NCI-H226 (cell line): ENCODE measurements around the gene GMDS.

Source experiments
- DNase-seq: peaks from one replicate; pipeline ENCODE4 v3.0.0-alpha.2; 2015

The GMDS gene

GRCh38 chr6:2132416-2132815 is 113.0 kb downstream of the GMDS start:
- DNase-seq, result peak; percentile 68

GRCh38 chr6:2129182-2129621 is 116.2 kb downstream of the GMDS start:
- no peak for DNase-seq

GRCh38 chr6:2127484-2127911 is 117.9 kb downstream of the GMDS start:
- DNase-seq, result no peak

GRCh38 chr6:2126351-2126750 is 119.1 kb downstream of the GMDS start:
- no peak for DNase-seq

GRCh38 chr6:2125158-2125557 is 120.2 kb downstream of the GMDS start:
- DNase-seq, result no peak

- DNase-seq, result no peak
Observed at GRCh38 chr6:2124260-2124709, 121.1 kb downstream of the GMDS start.

GRCh38 chr6:2120912-2121311 is 124.5 kb downstream of the GMDS start:
- no peak for DNase-seq

- no peak for DNase-seq
Observed at GRCh38 chr6:2119275-2119674, 126.1 kb downstream of the GMDS start.

GRCh38 chr6:2118136-2118535 is 127.3 kb downstream of the GMDS start:
- DNase-seq, result no peak

GRCh38 chr6:2117447-2117846 is 128.0 kb downstream of the GMDS start:
- no peak for DNase-seq

- DNase-seq, result no peak
Observed at GRCh38 chr6:2116496-2116895, 128.9 kb downstream of the GMDS start.

GRCh38 chr6:2114100-2114499 is 131.3 kb downstream of the GMDS start:
- no peak for DNase-seq

- peak; percentile 74 for DNase-seq
Observed at GRCh38 chr6:2111162-2111677, 134.2 kb downstream of the GMDS start.

GRCh38 chr6:2110504-2110903 is 134.9 kb downstream of the GMDS start:
- DNase-seq, result no peak

- no peak for DNase-seq
Observed at GRCh38 chr6:2109796-2110195, 135.6 kb downstream of the GMDS start.

GRCh38 chr6:2108700-2109306 is 136.6 kb downstream of the GMDS start:
- DNase-seq, result no peak

- DNase-seq, result no peak
Observed at GRCh38 chr6:2104524-2104880, 140.9 kb downstream of the GMDS start.

- DNase-seq, result peak; percentile 41
Observed at GRCh38 chr6:2103765-2104523, 141.5 kb downstream of the GMDS start.

- no peak for DNase-seq
Observed at GRCh38 chr6:2102966-2103365, 142.4 kb downstream of the GMDS start.

- DNase-seq, result no peak
Observed at GRCh38 chr6:2102316-2102883, 143.0 kb downstream of the GMDS start.

- DNase-seq, result no peak
Observed at GRCh38 chr6:2101213-2101612, 144.2 kb downstream of the GMDS start.

GRCh38 chr6:2099870-2100269 is 145.5 kb downstream of the GMDS start:
- no peak for DNase-seq

GRCh38 chr6:2097464-2097863 is 147.9 kb downstream of the GMDS start:
- no peak for DNase-seq

GRCh38 chr6:2094642-2095041 is 150.8 kb downstream of the GMDS start:
- DNase-seq, result no peak
